GM23338 (cell line): ENCODE measurements around the gene NHS. TPM values are rescaled to one million over a fixed set of nuclear protein-coding genes. Genes with fewer than 3 reads are reported as not detected.

ENCODE experiments used
- ATAC-seq: fragments of 200-7000 bp; cut with Tn5 transposase; 3 replicates; pipeline ENCODE4 v1.9.1; 2020
- DNase-seq: peaks from one replicate; pipeline ENCODE4 v3.0.0-alpha.2; 2015; ENCODE audit warnings: low spot score
- H2AFZ ChIP-seq: fragments of 200-600 bp; sonication (generic); 2 replicates; pipeline ENCODE4 v1.8.0; 2016; ENCODE audit warnings: antibody characterized with exemption, mild to moderate bottlenecking, moderate library complexity
- H3F3A ChIP-seq: fragments of 200-600 bp; sonication (generic); replicated peaks from 2 replicates; pipeline ENCODE4 v1.8.0; 2017; ENCODE audit warnings: antibody characterized with exemption, mixed run types, low read depth
- H3K27ac ChIP-seq: fragments of 200-600 bp; sonication (generic); 2 replicates; pipeline ENCODE4 v1.6.1; 2016; ENCODE audit warnings: low read depth
- H3K27me3 ChIP-seq: fragments of 200-600 bp; sonication (generic); 2 replicates; pipeline ENCODE4 v1.8.0; 2016; ENCODE audit warnings: mild to moderate bottlenecking, mixed run types, moderate library complexity; ENCODE audit not compliant: insufficient read depth
- H3K36me3 ChIP-seq: fragments of 200-600 bp; sonication (generic); 2 replicates; pipeline ENCODE4 v1.8.0; 2016; ENCODE audit warnings: mild to moderate bottlenecking; ENCODE audit not compliant: insufficient read depth
- H3K4me1 ChIP-seq: fragments of 200-600 bp; sonication (generic); 2 replicates; pipeline ENCODE4 v1.8.0; 2016; ENCODE audit warnings: mild to moderate bottlenecking, moderate library complexity; ENCODE audit not compliant: insufficient read depth
- H3K4me2 ChIP-seq: fragments of 200-600 bp; sonication (generic); 2 replicates; pipeline ENCODE4 v1.7.1; 2017; ENCODE audit warnings: mixed run types
- H3K4me3 ChIP-seq: fragments of 200-600 bp; sonication (generic); 2 replicates; pipeline ENCODE4 v1.6.1; 2016; ENCODE audit warnings: mixed run types
- H3K79me2 ChIP-seq: fragments of 200-600 bp; sonication (generic); replicated peaks from 2 replicates; pipeline ENCODE4 v1.8.0; 2017; ENCODE audit warnings: mild to moderate bottlenecking; ENCODE audit not compliant: insufficient read depth
- H3K9me2 ChIP-seq: fragments of 200-600 bp; sonication (generic); 2 replicates; pipeline ENCODE4 v1.8.0; 2017; ENCODE audit not compliant: insufficient read depth
- H4K20me1 ChIP-seq: fragments of 200-600 bp; sonication (generic); replicated peaks from 2 replicates; pipeline ENCODE4 v1.8.0; 2017; ENCODE audit warnings: mild to moderate bottlenecking; ENCODE audit not compliant: insufficient read depth
- H3K27ac Mint-ChIP-seq: 2 replicates; pipeline ENCODE4 v1.8.0; 2020; ENCODE audit warnings: inconsistent platforms, mild to moderate bottlenecking, moderate library complexity, mixed read lengths
- H3K27me3 Mint-ChIP-seq: 3 replicates; pipeline ENCODE4 v1.8.0; 2022; ENCODE audit warnings: low read depth, mild to moderate bottlenecking, moderate library complexity, mixed read lengths, inconsistent platforms; ENCODE audit not compliant: insufficient read depth, poor library complexity
- H3K36me3 Mint-ChIP-seq: 3 replicates; pipeline ENCODE4 v1.8.0; 2021; ENCODE audit warnings: low read depth, mild to moderate bottlenecking, inconsistent platforms, moderate library complexity, mixed read lengths
- H3K4me1 Mint-ChIP-seq: 3 replicates; pipeline ENCODE4 v1.8.0; 2020; ENCODE audit warnings: mild to moderate bottlenecking, inconsistent platforms, mixed read lengths
- H3K4me3 Mint-ChIP-seq: 3 replicates; pipeline ENCODE4 v1.8.0; 2021; ENCODE audit warnings: moderate library complexity, mild to moderate bottlenecking, inconsistent platforms, mixed read lengths
- H3K9me3 Mint-ChIP-seq: 3 replicates; pipeline ENCODE4 v1.8.0; 2020; ENCODE audit warnings: moderate library complexity, mild to moderate bottlenecking, inconsistent platforms, mixed read lengths
- CREB1 ChIP-seq: fragments of 250-450 bp; sonication (Bioruptor Pico); IDR thresholded peaks from 2 replicates; pipeline ENCODE4 v1.5.0; 2020; ENCODE audit warnings: low read depth, mild to moderate bottlenecking, moderate library complexity
- EZH2 ChIP-seq: fragments of 200-600 bp; sonication (generic); IDR thresholded peaks from one replicate; pipeline ENCODE4 v1.8.0; 2017; ENCODE audit warnings: antibody characterized with exemption, mild to moderate bottlenecking, low read depth; ENCODE audit not compliant: unreplicated experiment
- EZH2phosphoT487 ChIP-seq: fragments of 200-600 bp; sonication (generic); IDR thresholded peaks from one replicate; pipeline ENCODE4 v1.8.1; 2018; ENCODE audit warnings: antibody characterized with exemption; ENCODE audit not compliant: unreplicated experiment
- JUNB ChIP-seq: IDR thresholded peaks from one replicate; pipeline ENCODE4 v1.6.1; 2016; ENCODE audit warnings: antibody characterized with exemption; ENCODE audit not compliant: unreplicated experiment
- NANOG ChIP-seq: IDR thresholded peaks from 2 replicates; pipeline ENCODE4 v1.6.1; 2016; ENCODE audit warnings: antibody characterized with exemption, borderline replicate concordance
- POLR2AphosphoS5 ChIP-seq: IDR thresholded peaks from 2 replicates; pipeline ENCODE4 v1.6.1; 2016; ENCODE audit warnings: antibody characterized with exemption, low read depth
- STAT1 ChIP-seq: IDR thresholded peaks from one replicate; pipeline ENCODE4 v1.6.1; 2016; ENCODE audit warnings: antibody characterized with exemption; ENCODE audit not compliant: unreplicated experiment
- ZNF114 ChIP-seq: fragments of 250-450 bp; sonication (Bioruptor Pico); IDR thresholded peaks from 2 replicates; pipeline ENCODE4 v1.5.0; 2020; ENCODE audit warnings: mild to moderate bottlenecking, moderate library complexity
- ZNF331 ChIP-seq: fragments of 250-450 bp; sonication (Bioruptor Pico); IDR thresholded peaks from 2 replicates; pipeline ENCODE4 v1.5.0; 2020; ENCODE audit warnings: low read depth, mild to moderate bottlenecking, moderate library complexity
- polyA plus RNA-seq: library from polyadenylated mRNA; unstranded; fragments of >200 nt; fragmentation: Nextera tagmentation; extraction: Ambion mirVana; gene quantifications from 2 replicates; pipeline ENCODE4 v1.2.1, GENCODE V29; 2016
- total RNA-seq: library from RNA; depleted of rRNA; stranded (reverse); fragments of >200 nt; shearing (Covaris generic); gene quantifications from 2 replicates; pipeline ENCODE4 v1.2.3, GENCODE V29; 2014
- TF ChIP-seq, protein P1 (sequence below): IDR thresholded peaks from one replicate; pipeline ENCODE4 v1.6.1; 2018; ENCODE audit warnings: antibody characterized with exemption; ENCODE audit not compliant: unreplicated experiment
- TF ChIP-seq, protein P2 (sequence below): IDR thresholded peaks from 2 replicates; pipeline ENCODE4 v1.6.1; 2016; ENCODE audit warnings: antibody characterized with exemption
- TF ChIP-seq, protein P3 (sequence below), 2 experiments: fragments of 200-600 bp in 1 of 2; sonication (generic) in 1 of 2; conservative IDR thresholded peaks; 2 replicates each; pipeline versions ENCODE4 v1.5.1 to v1.6.1; 2016 to 2017; ENCODE audit warnings: antibody characterized with exemption in 2 of 2, low read depth in 2 of 2, mild to moderate bottlenecking in 2 of 2, moderate library complexity in 1 of 2
- TF ChIP-seq, protein P4 (sequence below): fragments of 250-450 bp; sonication (Bioruptor Pico); IDR thresholded peaks from 2 replicates; pipeline ENCODE4 v1.5.0; 2020; ENCODE audit warnings: mild to moderate bottlenecking, moderate library complexity

NHS gene
- total and polyA plus RNA-seq, 2 experiments from 2014 or later, result 1.8 to 8.2 TPM

DNA sequence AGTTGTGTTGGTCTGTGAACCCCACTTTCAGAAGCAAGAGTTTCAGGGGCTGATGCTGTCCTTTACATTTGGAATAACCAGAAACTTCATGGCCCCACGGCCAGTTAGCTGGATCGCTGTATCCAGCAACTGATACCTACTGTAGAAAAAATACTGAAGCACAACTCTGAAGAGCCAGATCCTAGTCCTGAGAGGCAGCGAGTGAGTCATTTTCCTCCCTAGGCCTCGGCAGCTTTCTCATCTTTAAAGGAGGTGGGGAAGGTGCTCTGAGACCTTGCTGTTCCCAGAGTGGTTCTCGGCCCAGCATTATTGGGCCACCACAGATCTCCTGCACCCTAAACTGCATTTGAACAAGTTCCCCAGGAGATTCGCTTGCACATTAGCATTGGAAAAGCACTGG is 63.2 kb downstream of the NHS start:
- no peak for ATAC-seq
- peaks cover 17% of the 10 kb centered on the region for H3K4me1 Mint-ChIP-seq

More for the DNA sequence above, 63.2 kb downstream of the NHS start:
- Histone ChIP-seq H3K27me3 (no peaks in the 10 kb centered on the region), H3K36me3 (no peaks in the 10 kb centered on the region), H3K4me3 (no peak overlapping the region), H3F3A (no peaks in the 10 kb centered on the region), H3K4me2 (no peak overlapping the region), H3K9me2 (no peaks in the 10 kb centered on the region), H3K79me2 (no peaks in the 10 kb centered on the region), H3K27ac (no peak overlapping the region), H2AFZ (no peak overlapping the region), H3K4me1 (no peaks in the 10 kb centered on the region), H4K20me1 (no peaks in the 10 kb centered on the region)
- no peak for DNase-seq
- Mint-ChIP-seq H3K27me3 (peaks cover 6% of the 10 kb centered on the region), H3K36me3 (no peaks in the 10 kb centered on the region), H3K9me3 (no peaks in the 10 kb centered on the region), H3K4me3 (no peak overlapping the region), H3K27ac (no peak overlapping the region)
- TF ChIP-seq NANOG (no peak), ZNF114 (CRISPR knock-in tag) (no peak), STAT1 (no peak), JUNB (no peak), CREB1 (CRISPR knock-in tag) (no peak), EZH2 (no peak), POLR2AphosphoS5 (no peak), ZNF331 (no peak), EZH2phosphoT487 (no peak)
- TF ChIP-seq, protein P1, sequence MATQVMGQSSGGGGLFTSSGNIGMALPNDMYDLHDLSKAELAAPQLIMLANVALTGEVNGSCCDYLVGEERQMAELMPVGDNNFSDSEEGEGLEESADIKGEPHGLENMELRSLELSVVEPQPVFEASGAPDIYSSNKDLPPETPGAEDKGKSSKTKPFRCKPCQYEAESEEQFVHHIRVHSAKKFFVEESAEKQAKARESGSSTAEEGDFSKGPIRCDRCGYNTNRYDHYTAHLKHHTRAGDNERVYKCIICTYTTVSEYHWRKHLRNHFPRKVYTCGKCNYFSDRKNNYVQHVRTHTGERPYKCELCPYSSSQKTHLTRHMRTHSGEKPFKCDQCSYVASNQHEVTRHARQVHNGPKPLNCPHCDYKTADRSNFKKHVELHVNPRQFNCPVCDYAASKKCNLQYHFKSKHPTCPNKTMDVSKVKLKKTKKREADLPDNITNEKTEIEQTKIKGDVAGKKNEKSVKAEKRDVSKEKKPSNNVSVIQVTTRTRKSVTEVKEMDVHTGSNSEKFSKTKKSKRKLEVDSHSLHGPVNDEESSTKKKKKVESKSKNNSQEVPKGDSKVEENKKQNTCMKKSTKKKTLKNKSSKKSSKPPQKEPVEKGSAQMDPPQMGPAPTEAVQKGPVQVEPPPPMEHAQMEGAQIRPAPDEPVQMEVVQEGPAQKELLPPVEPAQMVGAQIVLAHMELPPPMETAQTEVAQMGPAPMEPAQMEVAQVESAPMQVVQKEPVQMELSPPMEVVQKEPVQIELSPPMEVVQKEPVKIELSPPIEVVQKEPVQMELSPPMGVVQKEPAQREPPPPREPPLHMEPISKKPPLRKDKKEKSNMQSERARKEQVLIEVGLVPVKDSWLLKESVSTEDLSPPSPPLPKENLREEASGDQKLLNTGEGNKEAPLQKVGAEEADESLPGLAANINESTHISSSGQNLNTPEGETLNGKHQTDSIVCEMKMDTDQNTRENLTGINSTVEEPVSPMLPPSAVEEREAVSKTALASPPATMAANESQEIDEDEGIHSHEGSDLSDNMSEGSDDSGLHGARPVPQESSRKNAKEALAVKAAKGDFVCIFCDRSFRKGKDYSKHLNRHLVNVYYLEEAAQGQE, result no peak
- TF ChIP-seq, protein P2, sequence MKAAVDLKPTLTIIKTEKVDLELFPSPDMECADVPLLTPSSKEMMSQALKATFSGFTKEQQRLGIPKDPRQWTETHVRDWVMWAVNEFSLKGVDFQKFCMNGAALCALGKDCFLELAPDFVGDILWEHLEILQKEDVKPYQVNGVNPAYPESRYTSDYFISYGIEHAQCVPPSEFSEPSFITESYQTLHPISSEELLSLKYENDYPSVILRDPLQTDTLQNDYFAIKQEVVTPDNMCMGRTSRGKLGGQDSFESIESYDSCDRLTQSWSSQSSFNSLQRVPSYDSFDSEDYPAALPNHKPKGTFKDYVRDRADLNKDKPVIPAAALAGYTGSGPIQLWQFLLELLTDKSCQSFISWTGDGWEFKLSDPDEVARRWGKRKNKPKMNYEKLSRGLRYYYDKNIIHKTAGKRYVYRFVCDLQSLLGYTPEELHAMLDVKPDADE, result no peak
- TF ChIP-seq, protein P3, sequence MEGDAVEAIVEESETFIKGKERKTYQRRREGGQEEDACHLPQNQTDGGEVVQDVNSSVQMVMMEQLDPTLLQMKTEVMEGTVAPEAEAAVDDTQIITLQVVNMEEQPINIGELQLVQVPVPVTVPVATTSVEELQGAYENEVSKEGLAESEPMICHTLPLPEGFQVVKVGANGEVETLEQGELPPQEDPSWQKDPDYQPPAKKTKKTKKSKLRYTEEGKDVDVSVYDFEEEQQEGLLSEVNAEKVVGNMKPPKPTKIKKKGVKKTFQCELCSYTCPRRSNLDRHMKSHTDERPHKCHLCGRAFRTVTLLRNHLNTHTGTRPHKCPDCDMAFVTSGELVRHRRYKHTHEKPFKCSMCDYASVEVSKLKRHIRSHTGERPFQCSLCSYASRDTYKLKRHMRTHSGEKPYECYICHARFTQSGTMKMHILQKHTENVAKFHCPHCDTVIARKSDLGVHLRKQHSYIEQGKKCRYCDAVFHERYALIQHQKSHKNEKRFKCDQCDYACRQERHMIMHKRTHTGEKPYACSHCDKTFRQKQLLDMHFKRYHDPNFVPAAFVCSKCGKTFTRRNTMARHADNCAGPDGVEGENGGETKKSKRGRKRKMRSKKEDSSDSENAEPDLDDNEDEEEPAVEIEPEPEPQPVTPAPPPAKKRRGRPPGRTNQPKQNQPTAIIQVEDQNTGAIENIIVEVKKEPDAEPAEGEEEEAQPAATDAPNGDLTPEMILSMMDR (conservative IDR thresholded peaks at IDR 0.05; ENCODE audit: low read depth in 2 of 2), result no peak
- TF ChIP-seq, protein P4, sequence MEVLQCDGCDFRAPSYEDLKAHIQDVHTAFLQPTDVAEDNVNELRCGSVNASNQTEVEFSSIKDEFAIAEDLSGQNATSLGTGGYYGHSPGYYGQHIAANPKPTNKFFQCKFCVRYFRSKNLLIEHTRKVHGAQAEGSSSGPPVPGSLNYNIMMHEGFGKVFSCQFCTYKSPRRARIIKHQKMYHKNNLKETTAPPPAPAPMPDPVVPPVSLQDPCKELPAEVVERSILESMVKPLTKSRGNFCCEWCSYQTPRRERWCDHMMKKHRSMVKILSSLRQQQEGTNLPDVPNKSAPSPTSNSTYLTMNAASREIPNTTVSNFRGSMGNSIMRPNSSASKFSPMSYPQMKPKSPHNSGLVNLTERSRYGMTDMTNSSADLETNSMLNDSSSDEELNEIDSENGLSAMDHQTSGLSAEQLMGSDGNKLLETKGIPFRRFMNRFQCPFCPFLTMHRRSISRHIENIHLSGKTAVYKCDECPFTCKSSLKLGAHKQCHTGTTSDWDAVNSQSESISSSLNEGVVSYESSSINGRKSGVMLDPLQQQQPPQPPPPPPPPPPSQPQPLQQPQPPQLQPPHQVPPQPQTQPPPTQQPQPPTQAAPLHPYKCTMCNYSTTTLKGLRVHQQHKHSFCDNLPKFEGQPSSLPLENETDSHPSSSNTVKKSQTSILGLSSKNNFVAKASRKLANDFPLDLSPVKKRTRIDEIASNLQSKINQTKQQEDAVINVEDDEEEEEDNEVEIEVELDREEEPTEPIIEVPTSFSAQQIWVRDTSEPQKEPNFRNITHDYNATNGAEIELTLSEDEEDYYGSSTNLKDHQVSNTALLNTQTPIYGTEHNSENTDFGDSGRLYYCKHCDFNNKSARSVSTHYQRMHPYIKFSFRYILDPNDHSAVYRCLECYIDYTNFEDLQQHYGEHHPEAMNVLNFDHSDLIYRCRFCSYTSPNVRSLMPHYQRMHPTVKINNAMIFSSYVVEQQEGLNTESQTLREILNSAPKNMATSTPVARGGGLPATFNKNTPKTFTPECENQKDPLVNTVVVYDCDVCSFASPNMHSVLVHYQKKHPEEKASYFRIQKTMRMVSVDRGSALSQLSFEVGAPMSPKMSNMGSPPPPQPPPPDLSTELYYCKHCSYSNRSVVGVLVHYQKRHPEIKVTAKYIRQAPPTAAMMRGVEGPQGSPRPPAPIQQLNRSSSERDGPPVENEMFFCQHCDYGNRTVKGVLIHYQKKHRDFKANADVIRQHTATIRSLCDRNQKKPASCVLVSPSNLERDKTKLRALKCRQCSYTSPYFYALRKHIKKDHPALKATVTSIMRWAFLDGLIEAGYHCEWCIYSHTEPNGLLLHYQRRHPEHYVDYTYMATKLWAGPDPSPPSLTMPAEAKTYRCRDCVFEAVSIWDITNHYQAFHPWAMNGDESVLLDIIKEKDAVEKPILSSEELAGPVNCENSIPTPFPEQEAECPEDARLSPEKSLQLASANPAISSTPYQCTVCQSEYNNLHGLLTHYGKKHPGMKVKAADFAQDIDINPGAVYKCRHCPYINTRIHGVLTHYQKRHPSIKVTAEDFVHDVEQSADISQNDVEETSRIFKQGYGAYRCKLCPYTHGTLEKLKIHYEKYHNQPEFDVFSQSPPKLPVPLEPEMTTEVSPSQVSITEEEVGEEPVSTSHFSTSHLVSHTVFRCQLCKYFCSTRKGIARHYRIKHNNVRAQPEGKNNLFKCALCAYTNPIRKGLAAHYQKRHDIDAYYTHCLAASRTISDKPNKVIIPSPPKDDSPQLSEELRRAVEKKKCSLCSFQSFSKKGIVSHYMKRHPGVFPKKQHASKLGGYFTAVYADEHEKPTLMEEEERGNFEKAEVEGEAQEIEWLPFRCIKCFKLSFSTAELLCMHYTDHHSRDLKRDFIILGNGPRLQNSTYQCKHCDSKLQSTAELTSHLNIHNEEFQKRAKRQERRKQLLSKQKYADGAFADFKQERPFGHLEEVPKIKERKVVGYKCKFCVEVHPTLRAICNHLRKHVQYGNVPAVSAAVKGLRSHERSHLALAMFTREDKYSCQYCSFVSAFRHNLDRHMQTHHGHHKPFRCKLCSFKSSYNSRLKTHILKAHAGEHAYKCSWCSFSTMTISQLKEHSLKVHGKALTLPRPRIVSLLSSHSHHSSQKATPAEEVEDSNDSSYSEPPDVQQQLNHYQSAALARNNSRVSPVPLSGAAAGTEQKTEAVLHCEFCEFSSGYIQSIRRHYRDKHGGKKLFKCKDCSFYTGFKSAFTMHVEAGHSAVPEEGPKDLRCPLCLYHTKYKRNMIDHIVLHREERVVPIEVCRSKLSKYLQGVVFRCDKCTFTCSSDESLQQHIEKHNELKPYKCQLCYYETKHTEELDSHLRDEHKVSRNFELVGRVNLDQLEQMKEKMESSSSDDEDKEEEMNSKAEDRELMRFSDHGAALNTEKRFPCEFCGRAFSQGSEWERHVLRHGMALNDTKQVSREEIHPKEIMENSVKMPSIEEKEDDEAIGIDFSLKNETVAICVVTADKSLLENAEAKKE (CRISPR knock-in tag), result no peak
